ENCODE results near the gene C19orf33. TPM values are rescaled to one million over a fixed set of nuclear protein-coding genes. Genes with fewer than 3 reads are reported as not detected.
A peak's percentile ranks its signal among the peaks of the same experiment; 100 is the strongest.

C19orf33 gene
- total RNA-seq, 3 donors from 2014 or later (not counting 1 experiment from before 2014, with no cell fraction given): 1.5 to 4.0 TPM; not detected in 1

- no peak overlapping the region for H3K27ac Mint-ChIP-seq
- no peak overlapping the region for H3K27ac ChIP-seq (ENCODE audit: low read length)
Measured at GRCh38 chr19:38321646-38322196, 17.7 kb downstream of the C19orf33 start.

GRCh38 chr19:38323291-38323690 is 19.2 kb downstream of the C19orf33 start:
- H3K9me3 Mint-ChIP-seq: no peaks in the 10 kb centered on the region
- H3K27ac Mint-ChIP-seq: no peak overlapping the region
- no peak overlapping the region for H3K4me3 Mint-ChIP-seq
- H3K27me3 Mint-ChIP-seq (ENCODE audit: low read depth in 2 of 2): peaks cover 0 to 21% of the 10 kb centered on the region in 2 donors
- WGBS (ENCODE audit: insufficient coverage): 89% methylated on average over 6 of the region's 7 CpGs
- no peak for TF ChIP-seq CTCF (IDR thresholded peaks at IDR 0.05)
- DNase-seq: no peak
- Histone ChIP-seq H3K27ac (ENCODE audit: low read length) (no peak overlapping the region), H3K4me1 (ENCODE audit: control insufficient read depth, insufficient read depth, low read length) (peaks cover 26% of the 10 kb centered on the region), H3K27me3 (ENCODE audit: control insufficient read depth, insufficient read depth, low read length) (no peaks in the 10 kb centered on the region), H3K9me3 (ENCODE audit: control insufficient read depth, insufficient read depth, low read length) (no peaks in the 10 kb centered on the region), H3K4me3 (ENCODE audit: low read length) (no peak overlapping the region), H3K36me3 (ENCODE audit: control insufficient read depth, insufficient read depth, low read length) (peaks cover 4% of the 10 kb centered on the region)
- H3K4me1 Mint-ChIP-seq: peaks cover 0 to 9% of the 10 kb centered on the region in 2 donors
- no peak for ATAC-seq
- intact Hi-C loops (cut with micrococcal nuclease): no loop called here
- H3K36me3 Mint-ChIP-seq: no peaks in the 10 kb centered on the region

More at GRCh38 chr19:38321646-38322196, 17.7 kb downstream of the C19orf33 start:
- H3K9me3 Mint-ChIP-seq: no peaks in the 10 kb centered on the region
- WGBS (ENCODE audit: insufficient coverage): 91% methylated on average over 11 of the region's 11 CpGs
- H3K9me3 ChIP-seq (ENCODE audit: control insufficient read depth, insufficient read depth, low read length): no peaks in the 10 kb centered on the region
- peaks cover 0 to 22% of the 10 kb centered on the region in 2 donors for H3K27me3 Mint-ChIP-seq (ENCODE audit: low read depth in 2 of 2)
- DNase-seq (no peak), ATAC-seq (no peak)
- TF ChIP-seq CTCF (IDR thresholded peaks at IDR 0.05): no peak
- H3K4me1 Mint-ChIP-seq: peaks cover 9 to 19% of the 10 kb centered on the region in 2 donors
- H3K36me3 ChIP-seq (ENCODE audit: control insufficient read depth, insufficient read depth, low read length): no peaks in the 10 kb centered on the region
- no peaks in the 10 kb centered on the region for H3K36me3 Mint-ChIP-seq
- H3K4me3 Mint-ChIP-seq: peak overlapping the region; percentile 56
- no peak overlapping the region for H3K4me3 ChIP-seq (ENCODE audit: low read length)
- intact Hi-C loops (cut with micrococcal nuclease): no loop called here
- peaks cover 38% of the 10 kb centered on the region for H3K4me1 ChIP-seq (ENCODE audit: control insufficient read depth, insufficient read depth, low read length)
- H3K27me3 ChIP-seq (ENCODE audit: control insufficient read depth, insufficient read depth, low read length): no peaks in the 10 kb centered on the region

- H3K9me3 ChIP-seq (ENCODE audit: control insufficient read depth, insufficient read depth, low read length): no peaks in the 10 kb centered on the region
- DNase-seq (no peak), ATAC-seq (no peak)
- no peaks in the 10 kb centered on the region for H3K36me3 Mint-ChIP-seq
- no peaks in the 10 kb centered on the region for H3K9me3 Mint-ChIP-seq
- no peak overlapping the region for H3K4me3 ChIP-seq (ENCODE audit: low read length)
- H3K27me3 Mint-ChIP-seq (ENCODE audit: low read depth in 2 of 2): peaks cover 0 to 13% of the 10 kb centered on the region in 2 donors
- H3K4me1 ChIP-seq (ENCODE audit: control insufficient read depth, insufficient read depth, low read length): peaks cover 18% of the 10 kb centered on the region
- no peak overlapping the region for H3K27ac ChIP-seq (ENCODE audit: low read length)
- TF ChIP-seq CTCF (IDR thresholded peaks at IDR 0.05): no peak
- WGBS (ENCODE audit: insufficient coverage): 87% methylated on average over 3 of the region's 4 CpGs
- H3K27ac Mint-ChIP-seq: no peak overlapping the region
- H3K36me3 ChIP-seq (ENCODE audit: control insufficient read depth, insufficient read depth, low read length): peaks cover 4% of the 10 kb centered on the region
- H3K4me3 Mint-ChIP-seq: no peak overlapping the region
- peaks cover 0 to 9% of the 10 kb centered on the region in 2 donors for H3K4me1 Mint-ChIP-seq
- intact Hi-C loops (cut with micrococcal nuclease): no loop called here
- no peaks in the 10 kb centered on the region for H3K27me3 ChIP-seq (ENCODE audit: control insufficient read depth, insufficient read depth, low read length)
Measured at GRCh38 chr19:38324431-38324830, 20.4 kb downstream of the C19orf33 start.

- Histone ChIP-seq H3K4me1 (ENCODE audit: control insufficient read depth, insufficient read depth, low read length) (no peaks in the 10 kb centered on the region), H3K36me3 (ENCODE audit: control insufficient read depth, insufficient read depth, low read length) (peaks cover 4% of the 10 kb centered on the region), H3K4me3 (ENCODE audit: low read length) (no peak overlapping the region), H3K27ac (ENCODE audit: low read length) (no peak overlapping the region), H3K27me3 (ENCODE audit: control insufficient read depth, insufficient read depth, low read length) (no peaks in the 10 kb centered on the region), H3K9me3 (ENCODE audit: control insufficient read depth, insufficient read depth, low read length) (no peaks in the 10 kb centered on the region)
- peaks cover 0 to 8% of the 10 kb centered on the region in 2 donors for H3K27me3 Mint-ChIP-seq (ENCODE audit: low read depth in 2 of 2)
- ATAC-seq (no peak), DNase-seq (no peak)
- no peak overlapping the region for H3K27ac Mint-ChIP-seq
- no peaks in the 10 kb centered on the region for H3K4me1 Mint-ChIP-seq
- no peaks in the 10 kb centered on the region for H3K9me3 Mint-ChIP-seq
- TF ChIP-seq CTCF (IDR thresholded peaks at IDR 0.05): no peak
- H3K4me3 Mint-ChIP-seq: no peak overlapping the region
- intact Hi-C loops (cut with micrococcal nuclease): no loop called here
- H3K36me3 Mint-ChIP-seq: no peaks in the 10 kb centered on the region
- WGBS (ENCODE audit: insufficient coverage): 97% methylated on average over 22 of the region's 22 CpGs
Measured at GRCh38 chr19:38326591-38326990, 22.5 kb downstream of the C19orf33 start.

Measured in natural killer cell (primary cell).